Measurements from ENCODE around the gene ZNF526.

ZNF526 gene

GRCh38 chr19:42216653-42217519, 3.2 kb upstream of the ZNF526 start:
- POLR2A ChIA-PET: interaction anchor here (0.8 to 2.7 kb wide), 3 partner anchors 13 to 26 kb away, joined by 3 to 18 read pairs (median 3); partner anchors contain the start of gene GSK3A
- CTCF ChIA-PET: interaction anchor here (0.6 to 0.8 kb wide), 2 partner anchors 11 to 222 kb away, joined by 3 to 4 read pairs; no protein-coding TSS in a partner anchor
- peak; percentile 44 for DNase-seq (ENCODE audit: extremely low spot score)
- no peak for TF ChIP-seq NFRKB (IDR thresholded peaks at IDR 0.05)
- TF ChIP-seq BHLHE40 (IDR thresholded peaks at IDR 0.05; ENCODE audit: borderline replicate concordance): peak; percentile 65; the same call in 1 of the 2 replicates

- ChIA-PET CTCF (no interaction called here), POLR2A (interaction anchor here (0.8 to 5.5 kb wide), 3 partner anchors 13 to 25 kb away, joined by 3 to 30 read pairs (median 18); partner anchors contain the start of gene GSK3A)
- DNase-seq (ENCODE audit: extremely low spot score): peak; percentile 95
- no peak for TF ChIP-seq BHLHE40 (IDR thresholded peaks at IDR 0.05; ENCODE audit: borderline replicate concordance)
- TF ChIP-seq L3MBTL2 (conservative IDR thresholded peaks at IDR 0.05): no peak
Measured at GRCh38 chr19:42217520-42218437, 2.3 kb upstream of the ZNF526 start, which contains the start of gene DEDD2. DEDD2 (minus strand) TSS chr19:42217677; CDS start chr19:42217007, 670 bp downstream.

GRCh38 chr19:42220751-42221097, 612 bp downstream of the ZNF526 start:
- CTCF ChIA-PET: no interaction called here
- DNase-seq (ENCODE audit: extremely low spot score): no peak
- POLR2A ChIA-PET: interaction anchor here (1.5 to 5.5 kb wide), 4 partner anchors 13 to 144 kb away, joined by 3 to 30 read pairs (median 14); partner anchors contain the start of genes GSK3A and ZNF574

GRCh38 chr19:42224940-42225717, 5.0 kb downstream of the ZNF526 start:
- CTCF ChIA-PET: interaction anchor here (1.1 kb wide), 1 partner anchor 213 kb away, joined by 3 read pairs; no protein-coding TSS in a partner anchor
- TF ChIP-seq CTBP1 (IDR thresholded peaks at IDR 0.05; ENCODE audit: borderline replicate concordance): no peak
- no peak for TF ChIP-seq ZNF384 (IDR thresholded peaks at IDR 0.05)
- no peak for TF ChIP-seq TARDBP (IDR thresholded peaks at IDR 0.05)
- TF ChIP-seq FOXM1 (IDR thresholded peaks at IDR 0.05; ENCODE audit: borderline replicate concordance): no peak
- no peak for TF ChIP-seq LEF1 (IDR thresholded peaks at IDR 0.05; ENCODE audit: borderline replicate concordance)
- no peak for TF ChIP-seq ARNT (IDR thresholded peaks at IDR 0.05)
- TF ChIP-seq L3MBTL2 (conservative IDR thresholded peaks at IDR 0.05): no peak
- no peak for TF ChIP-seq SUZ12 (IDR thresholded peaks at IDR 0.05)
- TF ChIP-seq SP1 (IDR thresholded peaks at IDR 0.05): no peak
- TF ChIP-seq HDGF (IDR thresholded peaks at IDR 0.05; ENCODE audit: borderline replicate concordance): no peak
- TF ChIP-seq ELF4 (IDR thresholded peaks at IDR 0.05): no peak
- no peak for TF ChIP-seq FOXK2 (IDR thresholded peaks at IDR 0.05)
- TF ChIP-seq NFRKB (IDR thresholded peaks at IDR 0.05): no peak
- no peak for TF ChIP-seq BHLHE40 (IDR thresholded peaks at IDR 0.05; ENCODE audit: borderline replicate concordance)
- TF ChIP-seq FOXA1 (IDR thresholded peaks at IDR 0.05): no peak
- no peak for TF ChIP-seq PKNOX1 (IDR thresholded peaks at IDR 0.05)
- no peak for DNase-seq (ENCODE audit: extremely low spot score)
- POLR2A ChIA-PET: interaction anchor here (1.6 to 3.4 kb wide), 2 partner anchors 8 to 17 kb away, joined by 3 to 19 read pairs; partner anchors contain the start of gene GSK3A

More at GRCh38 chr19:42220751-42221097, 612 bp downstream of the ZNF526 start:
- no peak for TF ChIP-seq SP1 (IDR thresholded peaks at IDR 0.05)
- TF ChIP-seq FOXM1 (IDR thresholded peaks at IDR 0.05; ENCODE audit: borderline replicate concordance): no peak
- TF ChIP-seq TARDBP (IDR thresholded peaks at IDR 0.05): no peak
- TF ChIP-seq ELF4 (IDR thresholded peaks at IDR 0.05): no peak
- no peak for TF ChIP-seq L3MBTL2 (conservative IDR thresholded peaks at IDR 0.05)
- no peak for TF ChIP-seq PKNOX1 (IDR thresholded peaks at IDR 0.05)
- no peak for TF ChIP-seq FOXK2 (IDR thresholded peaks at IDR 0.05)
- TF ChIP-seq LEF1 (IDR thresholded peaks at IDR 0.05; ENCODE audit: borderline replicate concordance): no peak
- no peak for TF ChIP-seq HDGF (IDR thresholded peaks at IDR 0.05; ENCODE audit: borderline replicate concordance)
- TF ChIP-seq CTBP1 (IDR thresholded peaks at IDR 0.05; ENCODE audit: borderline replicate concordance): no peak
- TF ChIP-seq SUZ12 (IDR thresholded peaks at IDR 0.05): no peak
- no peak for TF ChIP-seq FOXA1 (IDR thresholded peaks at IDR 0.05)
- no peak for TF ChIP-seq ARNT (IDR thresholded peaks at IDR 0.05)
- no peak for TF ChIP-seq NFRKB (IDR thresholded peaks at IDR 0.05)
- no peak for TF ChIP-seq BHLHE40 (IDR thresholded peaks at IDR 0.05; ENCODE audit: borderline replicate concordance)
- TF ChIP-seq ZNF384 (IDR thresholded peaks at IDR 0.05): no peak

GRCh38 chr19:42225718-42226292, 5.7 kb downstream of the ZNF526 start:
- POLR2A ChIA-PET: interaction anchor here (0.9 to 3.4 kb wide), 4 partner anchors 8 to 16 kb away, joined by 3 to 19 read pairs (median 5); partner anchors contain the start of gene GSK3A

More at GRCh38 chr19:42225718-42226292, 5.7 kb downstream of the ZNF526 start:
- TF ChIP-seq BHLHE40 (IDR thresholded peaks at IDR 0.05; ENCODE audit: borderline replicate concordance) (no peak), SUZ12 (IDR thresholded peaks at IDR 0.05) (no peak), PKNOX1 (IDR thresholded peaks at IDR 0.05) (no peak), TARDBP (IDR thresholded peaks at IDR 0.05) (no peak), NFRKB (IDR thresholded peaks at IDR 0.05) (no peak), ELF4 (IDR thresholded peaks at IDR 0.05) (no peak), ZNF384 (IDR thresholded peaks at IDR 0.05) (no peak), SP1 (IDR thresholded peaks at IDR 0.05) (no peak), ARNT (IDR thresholded peaks at IDR 0.05) (no peak), L3MBTL2 (conservative IDR thresholded peaks at IDR 0.05) (no peak), HDGF (IDR thresholded peaks at IDR 0.05; ENCODE audit: borderline replicate concordance) (no peak), FOXM1 (IDR thresholded peaks at IDR 0.05; ENCODE audit: borderline replicate concordance) (no peak), FOXK2 (IDR thresholded peaks at IDR 0.05) (no peak), FOXA1 (IDR thresholded peaks at IDR 0.05) (no peak), LEF1 (IDR thresholded peaks at IDR 0.05; ENCODE audit: borderline replicate concordance) (no peak), CTBP1 (IDR thresholded peaks at IDR 0.05; ENCODE audit: borderline replicate concordance) (no peak)
- DNase-seq (ENCODE audit: extremely low spot score): no peak
- CTCF ChIA-PET: interaction anchor here (1.1 kb wide), 1 partner anchor 213 kb away, joined by 3 read pairs; no protein-coding TSS in a partner anchor

Data from HEK293T (cell line).